Measurements from ENCODE around the gene BCO1.

Gene BCO1

DNA sequence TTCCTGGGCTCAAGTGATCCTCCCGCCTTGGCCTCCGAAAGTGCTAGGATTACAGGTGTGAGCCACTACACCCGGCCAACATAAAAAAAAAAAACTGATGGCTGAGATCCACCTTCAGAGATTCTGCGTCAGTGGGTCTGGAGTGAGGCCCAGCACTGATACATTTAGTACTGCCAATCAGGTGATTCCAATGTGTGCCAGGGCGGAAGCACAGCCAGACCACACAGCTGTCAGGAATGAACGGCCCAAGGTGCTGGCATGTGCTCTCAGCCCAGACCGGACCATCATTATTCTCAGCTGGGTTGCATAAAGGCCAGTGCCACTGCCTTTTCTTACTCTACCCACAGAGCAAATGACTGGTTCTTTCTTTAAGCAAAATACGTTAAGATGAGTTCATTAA lies 1.2 kb upstream of the BCO1 start:
- peak; percentile 21 for DNase-seq

DNA sequence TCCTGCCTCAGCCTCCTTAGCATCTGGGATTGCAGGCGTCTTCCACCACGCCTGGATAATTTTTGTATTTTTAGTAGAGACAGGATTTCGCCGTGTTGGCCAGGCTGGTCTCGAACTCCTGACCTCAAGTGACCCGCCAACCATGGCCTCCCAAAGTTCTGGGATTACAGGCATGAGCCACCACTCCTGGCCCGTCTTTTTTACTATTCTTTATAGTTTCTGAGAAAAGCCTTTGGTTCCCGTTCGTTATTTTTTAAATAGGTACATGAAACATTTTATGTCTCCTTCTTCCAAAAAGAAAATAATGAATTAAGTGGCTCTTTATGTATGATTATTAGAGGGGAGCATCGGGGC lies 570 bp upstream of the BCO1 start:
- DNase-seq, result no peak

DNA sequence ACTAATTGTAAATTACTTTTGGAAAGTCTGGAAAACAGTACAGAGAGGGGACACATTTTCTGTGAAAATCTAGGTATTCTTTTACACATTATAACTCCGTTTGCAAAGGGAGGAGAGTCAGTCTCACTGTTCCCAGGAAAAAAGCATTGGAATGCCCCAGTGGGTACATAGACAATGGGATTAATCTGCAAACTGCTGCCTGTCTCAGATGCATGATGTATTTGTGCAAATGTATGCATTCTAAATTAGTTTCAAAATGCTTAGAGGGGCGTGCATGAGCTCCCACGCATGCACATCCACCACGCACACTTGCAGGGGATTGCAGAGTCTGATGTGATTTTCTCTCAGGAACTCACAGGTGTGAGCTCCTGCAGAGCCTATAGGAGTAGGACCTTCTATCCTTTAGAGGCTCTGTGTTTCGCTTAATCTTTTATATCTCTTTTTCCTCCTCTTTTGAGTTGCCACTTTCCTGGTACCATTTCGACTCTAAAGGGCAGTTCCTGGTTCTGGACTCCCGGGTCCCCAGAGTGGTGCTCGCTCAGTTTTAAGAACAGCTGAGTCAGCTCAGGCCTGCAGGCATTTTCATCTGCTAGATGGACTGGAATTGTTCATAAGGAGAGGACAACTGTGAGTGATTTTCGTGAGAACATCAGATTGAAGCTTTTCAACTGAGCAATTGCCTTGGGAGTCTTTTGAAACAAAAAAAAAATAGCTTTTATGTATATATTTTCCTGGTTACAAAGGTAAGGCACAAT lies 1.1 kb downstream of the BCO1 start:
- no peak for DNase-seq

DNA sequence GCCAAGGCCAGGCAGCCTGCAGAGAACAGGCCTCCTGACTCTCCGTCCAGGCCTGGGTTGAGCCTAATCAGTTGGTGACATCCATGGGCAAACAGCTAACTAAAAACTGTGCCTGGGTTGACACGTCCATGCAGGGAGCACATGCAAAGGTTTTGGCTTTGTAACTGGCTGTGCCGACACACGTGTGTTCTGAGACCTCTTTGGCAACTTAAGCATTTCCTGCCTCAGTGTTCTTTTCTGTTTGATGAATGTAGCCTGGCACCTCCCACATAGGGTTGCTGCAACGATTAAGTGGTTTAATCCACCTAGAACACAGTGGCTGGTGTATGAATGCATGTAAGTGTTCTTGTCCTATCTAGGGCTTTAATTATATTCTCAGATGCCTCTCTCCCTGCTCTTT lies 3.2 kb downstream of the BCO1 start:
- no peak for DNase-seq

DNA sequence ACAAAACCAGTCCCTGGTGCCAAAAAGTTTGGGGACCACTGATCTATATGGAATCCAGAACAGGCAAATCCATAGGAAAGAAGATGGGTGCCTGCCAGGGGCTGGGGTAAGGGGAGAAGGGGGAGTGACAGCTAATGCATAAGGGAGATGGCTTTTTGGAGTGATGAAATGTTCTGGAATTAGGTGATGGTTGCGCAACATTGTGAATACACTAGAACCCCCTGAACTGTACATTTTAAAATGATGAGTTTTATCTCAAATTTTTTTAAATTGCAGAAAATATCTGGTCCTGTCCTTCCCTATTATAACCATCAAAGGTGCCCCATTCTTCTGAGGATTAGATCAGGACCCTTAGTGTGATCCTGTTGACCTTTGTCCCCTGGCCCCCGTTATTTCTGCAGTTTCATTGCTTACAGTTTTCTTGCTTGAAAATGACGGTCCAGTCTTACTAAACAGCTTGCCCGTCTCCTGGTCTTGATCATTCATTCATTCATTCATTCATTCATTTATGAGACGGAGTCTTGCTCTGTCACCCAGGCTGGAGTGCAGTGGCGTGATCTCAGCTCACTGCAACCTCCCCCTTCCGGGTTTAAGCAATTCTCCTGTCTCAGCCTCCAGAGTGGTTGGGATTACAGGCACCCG lies 4.6 kb downstream of the BCO1 start:
- no peak for DNase-seq

DNA sequence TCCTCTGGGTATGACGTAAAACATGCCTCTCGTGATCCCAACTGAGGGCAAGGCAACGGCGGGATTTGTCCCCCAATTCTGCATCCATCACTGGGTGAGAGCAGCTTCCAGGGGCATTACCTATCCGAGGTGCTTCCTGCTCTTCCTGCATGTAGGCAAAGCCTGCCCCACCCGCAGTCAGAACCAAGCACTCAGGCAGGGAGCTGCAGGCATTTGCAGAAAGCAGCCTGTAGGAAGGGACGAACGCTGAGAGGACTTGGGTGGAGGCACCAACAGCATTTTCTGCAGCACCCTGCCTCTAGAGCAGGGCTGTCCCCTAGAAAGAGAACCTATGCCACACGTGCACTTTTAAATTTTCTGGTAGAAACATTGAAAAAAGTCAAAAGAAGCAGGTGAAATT lies 5.5 kb downstream of the BCO1 start:
- no peak for DNase-seq

DNA sequence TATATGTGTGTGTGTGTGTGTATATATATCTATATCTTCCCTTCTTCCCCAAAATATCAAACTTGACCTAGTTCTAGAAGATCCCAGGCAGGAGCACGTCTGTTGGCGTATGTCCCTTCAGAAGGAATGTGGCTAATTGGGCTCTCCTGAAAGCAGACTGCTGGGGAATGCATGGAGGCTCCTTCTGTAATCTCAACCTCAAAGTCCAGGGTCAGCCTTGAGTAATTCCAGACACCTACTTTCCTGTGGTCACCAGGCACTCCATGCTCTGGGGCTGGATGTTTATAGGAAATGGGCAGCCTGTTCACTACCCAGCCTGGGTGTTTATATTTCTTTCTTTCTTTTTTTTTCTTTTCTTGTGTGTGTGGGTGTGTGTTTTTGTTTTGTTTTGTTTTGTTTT lies 13.4 kb downstream of the BCO1 start:
- no peak for DNase-seq

DNA sequence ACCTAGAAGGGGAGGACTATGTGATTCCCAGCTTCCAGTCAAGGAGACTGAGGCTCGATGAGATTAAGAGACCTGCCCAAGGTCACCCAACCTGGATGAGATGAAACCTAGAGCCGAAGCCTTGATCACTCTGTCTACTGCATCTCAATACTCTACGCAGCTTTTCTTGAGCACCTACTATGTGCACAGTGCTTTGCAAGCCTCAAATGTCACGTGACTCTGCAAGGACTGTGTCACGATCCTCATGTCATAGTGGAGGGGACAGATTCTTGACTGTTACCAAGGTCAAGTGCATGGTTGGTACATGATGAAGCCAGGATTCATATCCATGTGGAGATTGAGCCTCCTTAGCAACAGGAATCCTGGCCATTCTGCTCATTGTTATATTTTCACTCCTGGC lies 14.7 kb downstream of the BCO1 start:
- no peak for DNase-seq

DNA sequence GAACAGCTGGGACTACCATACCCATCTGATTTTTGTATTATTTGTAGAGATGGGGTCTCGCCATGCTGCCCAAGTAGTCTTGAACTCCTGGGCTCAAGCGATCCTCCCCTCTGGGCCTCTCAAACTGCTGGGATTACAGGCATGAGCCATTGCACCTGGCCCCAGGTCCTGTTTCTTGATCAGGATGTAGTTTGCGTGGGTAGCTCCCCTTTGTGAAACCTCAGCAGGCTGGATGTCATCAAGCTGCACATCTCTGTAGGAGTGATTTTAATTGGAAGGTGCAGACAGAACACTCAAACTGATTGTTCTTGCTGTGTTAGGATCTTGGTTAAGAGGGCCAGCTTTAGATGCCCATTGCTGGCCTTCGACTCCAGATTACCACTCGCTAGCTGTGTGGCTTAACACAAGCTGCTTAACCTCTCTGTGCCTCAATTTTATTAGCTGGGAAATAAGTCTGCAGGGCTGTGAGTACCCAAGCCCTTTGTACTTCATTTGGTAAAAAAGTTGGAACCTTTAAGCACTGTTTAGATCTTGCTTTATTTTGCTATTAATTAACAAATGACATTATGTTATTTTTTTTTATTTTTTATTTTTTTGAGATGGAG lies 16.5 kb downstream of the BCO1 start:
- no peak for DNase-seq

DNA sequence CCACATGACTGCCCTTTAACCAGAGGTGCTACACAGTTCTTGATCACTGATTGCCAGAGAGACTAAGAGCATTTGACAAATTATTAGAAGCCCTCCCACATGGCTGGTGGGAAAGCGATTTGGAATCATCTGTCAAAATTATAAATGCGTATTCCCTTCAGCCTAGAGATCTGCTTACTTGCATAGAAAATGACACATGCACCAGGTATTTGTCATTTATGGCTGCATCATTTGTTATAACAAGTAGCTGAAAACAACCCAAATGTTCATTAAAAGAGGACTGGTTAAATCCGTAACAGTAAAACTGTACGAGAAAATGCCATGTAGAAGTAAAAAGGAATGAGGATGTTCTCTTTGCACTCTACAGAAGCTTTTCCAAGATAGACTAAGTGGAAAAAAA lies 21.4 kb downstream of the BCO1 start:
- DNase-seq, result no peak

DNA sequence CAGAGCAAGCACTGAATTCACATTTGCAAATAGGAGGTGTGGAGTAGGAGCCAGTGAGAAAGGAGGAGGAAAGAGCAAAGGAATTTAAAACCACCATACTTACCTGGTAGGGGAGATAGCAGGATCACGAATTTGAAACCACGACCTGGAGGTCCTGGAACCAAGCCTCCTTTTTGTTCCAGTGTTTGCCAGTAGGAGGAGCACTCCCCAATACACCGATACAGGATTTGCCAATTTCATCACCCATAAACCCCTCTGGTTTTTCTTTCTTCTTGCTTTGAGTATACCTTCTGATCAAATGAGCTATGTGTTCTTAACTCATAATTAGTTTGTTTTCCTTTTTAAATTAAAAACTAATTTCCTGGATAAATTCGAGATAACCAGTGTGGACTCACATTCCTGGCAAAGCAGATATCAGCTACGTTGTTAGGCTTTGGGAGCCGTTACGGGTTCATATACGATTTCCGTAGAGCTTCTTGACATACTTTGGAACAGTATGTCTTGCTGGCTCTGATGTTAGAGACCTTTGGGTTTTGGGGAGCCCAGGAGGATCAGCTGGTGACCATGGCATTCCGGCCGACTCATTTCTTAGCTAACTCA lies 22.7 kb downstream of the BCO1 start:
- no peak for DNase-seq

DNA sequence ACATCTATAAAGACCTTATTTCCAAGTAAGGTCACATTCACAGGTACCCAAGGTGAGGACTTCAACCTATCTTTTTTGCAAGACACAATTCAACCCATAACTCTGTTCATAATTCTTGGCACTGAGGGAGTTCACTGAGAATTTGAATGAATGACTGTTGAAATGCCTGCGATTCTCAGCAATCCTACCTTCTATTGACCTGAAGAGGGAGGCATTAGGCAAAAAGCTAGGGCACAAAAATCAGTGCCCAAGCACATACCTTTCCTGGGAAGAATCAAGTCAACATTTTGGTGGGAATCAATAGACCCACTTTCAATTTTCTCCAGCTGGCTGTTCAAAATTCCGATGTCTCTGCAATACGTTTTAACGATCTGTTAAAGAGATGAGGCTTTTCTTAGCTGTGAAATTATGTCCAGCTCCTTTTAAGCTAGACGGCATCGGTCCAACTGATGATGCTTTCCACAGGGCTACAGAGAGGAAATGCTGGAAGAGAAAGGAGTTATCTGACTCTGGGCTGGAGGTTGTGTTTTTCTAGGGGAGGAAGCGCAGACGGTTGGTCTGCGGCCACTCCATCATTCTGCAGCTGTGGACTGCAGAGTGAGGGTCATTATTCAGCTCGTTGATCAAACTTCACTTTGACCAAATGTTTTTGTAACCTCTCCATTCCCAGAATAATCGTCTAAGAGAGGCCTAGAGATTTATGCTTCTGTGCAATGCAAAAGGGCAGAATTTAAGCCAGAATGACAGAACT lies 25.2 kb downstream of the BCO1 start:
- no peak for DNase-seq

DNA sequence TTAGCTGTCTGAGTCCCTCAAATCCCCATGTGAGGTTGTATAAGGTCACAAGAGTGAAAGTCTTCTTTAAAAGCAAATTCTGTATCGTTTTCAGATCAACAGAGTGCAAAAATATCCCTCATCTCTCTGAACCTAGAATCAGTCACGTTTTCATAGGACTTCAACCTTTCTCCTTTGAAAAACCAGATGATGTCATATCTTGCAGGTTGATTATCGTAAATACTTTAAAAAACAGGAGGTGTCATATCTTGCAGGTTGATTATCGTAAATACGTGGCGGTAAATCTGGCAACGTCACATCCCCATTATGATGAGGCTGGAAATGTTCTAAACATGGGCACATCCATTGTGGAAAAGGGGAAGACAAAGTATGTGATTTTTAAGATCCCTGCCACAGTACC lies 25.9 kb downstream of the BCO1 start:
- DNase-seq, result no peak

DNA sequence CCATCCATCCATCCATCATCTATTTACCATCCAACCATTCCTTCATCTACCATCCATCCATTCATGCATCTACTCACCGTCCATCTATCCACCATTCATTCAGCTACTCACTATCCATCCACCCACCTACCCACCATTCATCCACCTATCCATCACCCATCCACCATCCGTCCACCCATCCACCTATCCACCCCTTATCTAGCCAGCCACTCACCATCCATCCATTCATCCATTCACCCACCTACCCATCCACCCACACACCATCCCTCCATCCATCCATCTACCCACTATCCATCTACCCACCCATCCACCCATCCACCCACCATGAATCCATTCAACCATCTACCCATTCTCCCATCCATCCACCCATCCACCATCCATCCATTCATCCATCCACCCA lies 26.6 kb downstream of the BCO1 start:
- no peak for DNase-seq

DNA sequence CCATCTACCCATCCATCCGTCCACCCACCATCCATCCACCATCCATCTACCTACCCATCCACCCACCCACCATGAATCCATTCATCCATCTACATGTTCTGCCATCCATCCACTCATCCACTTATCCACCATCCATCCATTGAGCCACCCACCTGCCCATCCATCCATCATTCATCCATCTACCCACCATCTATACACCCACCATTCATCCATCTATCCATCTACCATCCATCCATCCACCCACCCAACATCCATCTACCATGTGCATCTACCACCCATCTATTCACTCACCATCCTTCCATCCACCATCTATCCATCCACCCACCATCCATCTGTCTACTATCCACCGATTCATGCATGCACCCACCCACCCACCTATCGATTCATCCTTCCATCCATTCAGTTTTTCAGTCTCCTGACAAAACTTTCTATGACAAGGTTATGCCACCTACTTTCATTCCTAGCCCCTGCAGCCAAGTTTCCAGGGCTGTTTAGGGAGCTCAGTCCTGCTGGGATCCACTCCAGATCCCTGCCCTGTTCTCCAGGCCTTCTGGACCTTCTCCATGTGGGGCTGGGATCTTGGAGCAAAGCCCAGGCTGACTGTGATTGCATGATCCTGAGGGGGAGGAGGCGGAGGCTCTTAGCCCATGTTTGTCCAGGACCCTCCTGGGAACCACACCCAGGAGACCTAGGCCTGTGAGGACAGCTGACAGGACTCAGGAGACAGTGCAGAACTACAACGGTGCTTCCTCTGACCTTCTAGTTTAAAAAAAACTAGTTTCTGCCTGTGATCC lies 27.4 kb downstream of the BCO1 start:
- DNase-seq, result peak; percentile 45

DNA sequence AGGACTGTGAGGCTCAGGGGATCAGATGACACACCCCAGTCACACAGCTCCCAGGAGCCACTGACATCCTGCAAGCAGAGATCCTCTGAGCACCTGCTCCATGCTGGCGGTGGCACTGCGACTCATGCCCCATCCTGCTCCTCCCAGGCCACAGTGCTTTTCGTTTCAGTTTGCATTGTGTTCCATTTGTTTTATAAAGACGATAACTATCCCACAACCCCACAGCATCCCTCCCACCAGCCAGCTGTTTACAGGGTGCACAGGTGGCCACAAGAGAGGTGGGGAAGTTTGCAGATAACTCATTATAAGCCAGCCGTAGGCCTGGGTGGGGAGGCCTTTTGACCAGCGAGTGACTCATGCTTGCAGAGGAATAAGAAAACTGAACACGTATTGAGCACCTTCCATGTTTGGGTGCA lies 28.2 kb downstream of the BCO1 start:
- DNase-seq, result peak; percentile 72

DNA sequence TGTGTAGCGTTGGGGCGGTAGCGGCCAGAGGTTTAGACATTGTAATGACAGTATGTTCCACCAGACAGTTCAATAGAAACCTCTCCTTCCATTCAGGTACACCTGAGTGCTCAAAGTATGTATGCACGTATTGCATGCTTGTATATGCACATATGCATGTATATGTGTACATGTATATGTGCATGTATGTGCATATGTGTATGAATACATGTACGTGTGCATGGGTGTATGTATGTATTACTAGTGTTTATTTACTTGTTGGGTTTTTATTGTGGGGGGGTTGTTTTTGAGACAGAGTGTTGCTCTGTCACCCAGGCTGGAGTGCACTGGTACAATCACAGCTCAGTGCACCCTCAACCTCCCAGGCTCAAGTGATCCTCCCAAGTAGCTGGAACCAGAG lies 30.0 kb downstream of the BCO1 start:
- no peak for DNase-seq

DNA sequence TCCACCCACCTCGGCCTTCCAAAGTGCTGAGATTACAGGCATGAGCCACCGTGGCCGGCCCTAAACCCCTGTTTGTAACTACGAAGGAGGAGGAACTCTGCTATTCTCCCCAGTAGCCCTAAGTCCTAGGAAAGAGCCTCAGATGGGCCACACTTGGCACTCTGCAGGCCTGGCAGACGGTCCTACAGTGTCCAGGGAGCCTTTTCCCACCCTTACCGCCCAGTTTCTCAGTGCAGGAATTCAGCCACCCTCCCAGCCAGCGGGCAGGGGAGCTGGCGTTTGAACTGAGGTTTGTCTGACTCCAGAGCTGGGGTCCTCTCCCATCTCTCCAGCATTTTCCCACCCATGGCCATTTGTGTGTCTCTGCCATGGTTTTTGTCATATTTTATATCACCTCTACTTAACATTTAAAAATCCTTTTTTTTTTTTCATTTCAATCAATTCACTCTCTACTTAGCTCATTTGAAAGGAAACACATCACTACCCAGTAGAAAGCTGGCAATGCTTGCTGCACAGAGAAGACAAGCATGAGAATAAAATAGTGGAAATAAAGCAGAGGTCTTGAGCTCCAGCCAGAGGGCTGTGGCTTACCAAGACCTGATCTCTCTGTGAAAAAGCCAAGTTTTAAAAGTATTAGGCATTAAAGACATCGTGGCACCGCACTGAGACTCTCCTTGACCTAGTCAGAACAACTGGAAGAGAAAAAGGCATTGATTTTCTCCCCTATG lies 34.9 kb downstream of the BCO1 start:
- no peak for DNase-seq

DNA sequence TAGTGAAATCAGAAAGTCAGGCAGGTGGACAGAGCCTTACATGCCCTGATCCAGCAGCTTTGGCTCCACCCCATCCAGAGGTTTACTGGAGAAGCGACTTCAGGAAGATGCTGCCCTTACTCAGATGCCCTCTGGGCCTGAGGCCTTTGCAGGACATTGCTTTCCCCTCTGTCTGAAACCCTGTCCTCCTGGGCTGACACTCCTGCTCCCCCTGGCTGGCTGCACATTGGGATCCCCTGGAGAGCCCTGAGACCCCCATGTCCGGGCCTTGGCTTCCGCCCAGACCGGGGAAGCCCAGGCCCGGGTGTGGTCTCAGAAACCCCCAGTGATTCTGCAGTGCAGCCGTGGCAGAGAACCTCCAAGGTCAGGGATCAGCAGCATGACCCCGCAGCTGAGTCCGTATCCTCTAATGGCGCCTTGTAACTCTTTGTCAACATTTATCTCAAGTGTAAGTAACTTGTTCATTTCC lies 36.6 kb downstream of the BCO1 start:
- no peak for DNase-seq

DNA sequence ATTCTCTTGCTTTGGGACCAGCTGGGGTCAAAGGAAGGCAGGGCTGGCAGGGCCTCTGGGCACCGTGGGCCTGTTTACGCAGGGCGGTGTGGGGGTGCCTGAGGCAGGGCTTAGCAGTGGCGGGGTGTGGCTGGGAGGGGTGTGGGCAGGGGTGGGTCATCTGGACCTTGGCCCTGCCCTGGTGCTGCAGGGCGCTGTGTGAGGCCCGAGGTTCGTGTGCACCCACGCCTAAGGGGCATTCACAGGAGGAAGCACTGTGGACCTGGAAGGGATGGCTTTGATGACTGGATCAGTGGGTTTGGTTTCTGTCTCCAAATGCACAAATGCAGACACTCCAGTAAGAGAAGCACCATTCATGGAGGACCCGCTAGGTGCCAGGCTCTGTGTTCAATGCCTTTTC lies 37.3 kb downstream of the BCO1 start:
- no peak for DNase-seq

DNA sequence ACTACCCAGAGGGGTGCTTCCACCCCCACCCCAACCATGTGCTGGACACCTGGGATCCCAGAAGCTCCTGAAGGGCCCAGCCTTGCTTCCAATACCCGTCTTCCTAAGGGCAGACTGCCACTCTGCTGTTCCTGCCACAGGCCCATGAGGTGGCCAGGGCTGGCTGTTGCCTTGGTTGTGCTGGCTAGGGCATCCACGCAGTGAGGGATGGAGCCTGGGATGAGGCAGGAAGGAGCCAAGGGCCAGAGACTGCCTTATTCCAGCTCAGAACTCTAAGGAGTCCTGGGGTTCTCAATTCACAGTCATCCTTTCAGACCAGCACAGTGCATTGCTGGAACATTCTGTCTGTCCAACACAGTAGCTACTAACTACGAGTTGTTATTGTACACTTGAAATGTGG lies 37.8 kb downstream of the BCO1 start:
- no peak for DNase-seq

All from NCI-H2171 treated with DMSO at 0.1 percent for 48 hours (cell line).